SH-SY5Y (cell line): ENCODE data around the gene CLGN.

Experiments
- GATA2 ChIP-seq: IDR thresholded peaks from 2 replicates; pipeline ENCODE4 v1.6.1; 2011; ENCODE audit warnings: mild to moderate bottlenecking, low read depth, low read length
- GATA3 ChIP-seq: IDR thresholded peaks from 2 replicates; pipeline ENCODE4 v1.6.1; 2011; ENCODE audit warnings: low read depth, mild to moderate bottlenecking, low read length, moderate library complexity

CLGN gene

GRCh38 chr4:140406292-140406691 lies 21.2 kb downstream of the CLGN start:
- no peak for TF ChIP-seq GATA3
- no peak for TF ChIP-seq GATA2

DNA sequence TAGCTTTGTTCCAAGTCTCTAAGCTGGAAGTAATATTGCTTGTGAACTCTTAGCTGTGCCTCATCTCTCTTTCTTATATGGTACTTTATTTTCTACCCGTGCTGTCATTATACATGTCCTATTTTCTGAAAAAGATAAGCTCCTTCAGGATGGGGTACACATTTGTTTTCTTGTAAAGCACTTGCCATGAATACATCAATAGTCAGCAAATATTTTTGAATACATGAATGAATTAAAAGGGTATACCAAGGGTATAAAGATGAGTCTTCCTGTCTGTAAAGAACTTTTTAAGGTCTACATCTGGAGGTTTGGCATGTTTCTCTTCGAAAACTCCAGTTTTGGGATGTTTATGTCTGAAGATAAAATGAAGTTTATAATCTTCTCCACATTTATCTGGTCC lies 27.3 kb downstream of the CLGN start:
- TF ChIP-seq GATA2 (no peak), GATA3 (no peak)

GRCh38 chr4:140395668-140396067 lies 31.8 kb downstream of the CLGN start:
- no peak for TF ChIP-seq GATA3
- TF ChIP-seq GATA2: no peak

DNA sequence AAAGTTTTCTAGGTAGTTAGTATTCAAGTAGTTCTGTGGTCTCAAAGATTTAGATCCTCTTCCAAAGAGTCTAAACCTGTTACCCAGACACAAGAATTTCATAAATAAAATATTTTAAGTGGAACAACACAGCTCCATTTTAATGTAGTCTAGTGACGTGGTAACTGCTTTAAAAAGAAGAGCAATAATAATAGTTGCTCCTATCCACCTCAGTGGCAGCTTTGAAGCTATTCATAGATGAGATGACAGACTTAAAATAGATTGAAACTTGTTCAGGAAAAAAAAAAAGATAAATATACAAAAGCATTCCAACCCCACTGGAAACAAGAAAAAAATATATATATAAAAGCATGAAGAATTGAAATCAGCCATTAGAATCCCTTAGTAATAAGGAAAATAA lies 39.4 kb downstream of the CLGN start:
- TF ChIP-seq GATA3 (no peak), GATA2 (no peak)

GRCh38 chr4:140382732-140383131 lies 44.7 kb downstream of the CLGN start:
- TF ChIP-seq GATA3: no peak
- no peak for TF ChIP-seq GATA2

DNA sequence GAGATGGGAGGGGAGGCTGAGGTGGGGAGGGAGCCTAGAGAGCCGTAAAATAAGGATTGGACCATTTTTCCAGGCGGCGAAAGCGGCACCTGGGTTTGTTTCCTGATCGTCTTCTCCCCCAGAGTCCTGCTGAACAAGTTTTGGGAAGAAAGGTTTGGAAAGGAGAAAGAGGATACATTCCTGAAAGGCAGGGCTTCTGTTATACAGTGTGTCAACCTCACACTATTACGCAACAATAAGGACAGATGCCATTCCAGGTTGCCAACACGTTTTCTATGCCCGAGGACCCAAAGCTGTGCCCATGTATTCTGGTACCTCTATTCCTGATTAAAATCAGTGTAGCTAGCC lies 53.3 kb downstream of the CLGN start:
- TF ChIP-seq GATA2 (no peak), GATA3 (no peak)

DNA sequence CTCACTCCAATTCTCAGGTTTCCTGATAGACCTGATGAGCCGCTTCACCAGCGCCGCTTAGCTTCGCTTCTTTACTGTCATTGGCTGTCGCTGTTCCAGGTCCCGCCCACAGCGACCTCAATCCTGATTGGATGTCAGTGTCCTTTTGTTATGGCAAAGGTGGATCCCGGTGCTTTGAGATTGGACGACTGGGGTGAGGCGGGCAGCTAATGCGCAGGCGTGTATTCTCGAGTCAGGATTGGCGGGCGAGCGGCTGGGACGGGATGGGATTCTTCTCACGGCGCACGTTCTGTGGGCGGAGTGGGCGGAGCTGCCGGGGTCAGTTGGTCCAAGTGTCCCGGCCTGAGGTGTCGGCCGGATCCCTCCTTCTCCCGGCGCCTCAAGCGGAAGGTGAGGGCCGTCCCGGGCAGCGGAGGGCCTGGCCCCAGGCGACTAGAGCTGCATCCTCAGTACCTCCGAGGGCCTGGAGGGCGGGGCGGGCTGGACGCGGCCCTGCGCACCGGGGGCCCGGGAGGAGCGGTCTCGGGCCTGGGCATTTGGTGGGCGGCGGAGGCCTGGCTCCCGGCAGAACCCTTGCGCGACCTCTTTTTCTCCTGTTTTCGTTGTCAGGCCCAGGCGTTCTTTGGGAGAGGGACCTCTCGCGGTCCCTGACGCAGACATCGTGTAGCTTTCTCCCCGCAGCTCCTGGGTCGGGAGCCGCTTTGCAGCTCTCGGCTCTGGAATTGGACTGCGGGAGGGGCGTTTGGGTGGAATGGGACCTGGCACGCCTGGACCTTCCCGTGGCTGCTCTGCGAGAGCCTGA lies 53.9 kb downstream of the CLGN start, which contains the start of gene SCOC:
SCOC (plus strand) TSS at position 319 of the 802 bp plus-strand sequence. CDS start 5,525 bp downstream, outside the sequence.
- no peak for TF ChIP-seq GATA2
- TF ChIP-seq GATA3: no peak

- TF ChIP-seq GATA3 (no peak), GATA2 (no peak)
These were observed 54.6 kb downstream of the CLGN start for GRCh38 chr4:140372751-140373327.

DNA sequence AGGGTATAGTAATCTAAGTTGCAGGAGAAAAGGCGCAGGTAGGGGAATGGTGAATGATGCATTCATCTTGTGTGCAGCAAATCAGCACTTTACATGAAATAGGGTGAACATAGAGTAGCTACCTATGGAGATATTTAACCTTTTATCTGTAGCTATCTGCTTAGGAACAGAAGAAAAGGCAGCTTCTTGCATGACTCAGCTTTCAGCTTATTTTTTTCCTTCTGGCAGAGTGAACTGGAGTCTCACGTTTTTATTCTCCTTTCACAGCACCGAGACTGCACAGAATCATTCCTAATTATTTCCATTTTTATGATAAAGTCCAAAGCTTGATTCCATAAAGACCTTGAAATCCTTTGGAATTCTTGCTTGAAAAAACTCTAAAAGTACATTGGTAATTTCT lies 58.8 kb downstream of the CLGN start:
- TF ChIP-seq GATA3 (no peak), GATA2 (no peak)

DNA sequence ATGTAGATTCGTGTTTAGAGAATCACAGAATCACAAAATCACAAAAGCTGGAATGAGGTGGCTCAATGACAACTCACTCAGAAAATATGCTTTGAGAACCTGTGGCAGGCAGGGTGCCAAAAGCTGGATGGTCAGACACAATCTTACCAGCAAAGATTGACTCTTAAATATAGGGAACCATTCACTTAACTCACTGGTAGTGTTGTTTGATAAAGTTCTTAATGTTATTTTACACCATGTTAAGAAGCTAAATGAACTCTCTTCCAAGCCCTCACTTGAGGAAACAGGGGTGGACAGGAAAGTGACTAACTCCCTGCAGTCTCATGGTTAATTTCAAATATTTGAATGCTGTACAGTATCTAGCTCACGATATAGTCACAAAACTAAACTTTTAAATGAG lies 59.7 kb downstream of the CLGN start:
- TF ChIP-seq GATA2 (no peak), GATA3 (no peak)

DNA sequence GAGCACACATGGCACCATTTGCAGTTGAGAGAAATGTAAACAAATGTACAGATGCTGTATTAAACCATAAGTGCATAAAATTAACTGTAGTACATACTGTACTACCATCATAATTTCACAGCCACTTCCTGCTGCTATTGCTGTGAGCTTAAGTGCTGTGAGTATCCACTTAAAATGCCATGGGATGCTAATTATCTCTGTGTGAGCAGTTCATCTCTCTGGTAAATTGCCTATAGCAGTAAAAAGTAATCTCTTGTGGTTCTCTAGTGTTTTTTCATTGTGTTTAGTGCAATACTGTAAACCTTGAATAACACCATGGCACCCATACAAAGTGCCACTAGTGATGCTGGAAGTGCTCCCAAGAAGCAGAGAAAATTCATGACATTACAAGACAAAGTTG lies 63.9 kb downstream of the CLGN start:
- TF ChIP-seq GATA3: no peak
- TF ChIP-seq GATA2: no peak

- no peak for TF ChIP-seq GATA3
- TF ChIP-seq GATA2: no peak
These were observed 64.4 kb downstream of the CLGN start for GRCh38 chr4:140363051-140363450.

DNA sequence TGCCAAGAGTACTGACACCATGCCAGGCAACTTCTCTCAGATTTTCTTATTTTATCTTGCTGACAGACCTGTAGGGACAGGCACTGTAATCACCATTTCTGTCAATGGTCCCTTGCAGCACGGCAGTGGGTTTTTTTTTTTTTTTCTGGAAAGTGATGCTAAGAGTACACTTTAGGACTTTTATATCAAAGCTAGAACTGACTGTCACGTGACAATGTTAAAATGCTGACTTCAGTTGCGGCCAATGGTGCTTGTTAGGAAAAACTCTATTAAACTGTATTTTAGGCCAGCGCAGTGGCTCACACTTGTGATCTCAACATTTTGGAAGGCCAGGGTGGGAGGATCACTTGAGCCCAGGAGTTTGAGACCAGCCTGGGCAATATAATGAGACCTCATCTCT lies 66.3 kb downstream of the CLGN start:
- TF ChIP-seq GATA2 (no peak), GATA3 (no peak)

GRCh38 chr4:140359562-140360427 lies 67.7 kb downstream of the CLGN start:
- no peak for TF ChIP-seq GATA2
- TF ChIP-seq GATA3: no peak
